DND-41 (cell line): ENCODE results near the gene IQSEC1.

Experiments used
- ATAC-seq: fragments of 200-7000 bp; cut with Tn5 transposase; 3 replicates; pipeline ENCODE4 v1.9.1; 2021; ENCODE audit warnings: low read depth; ENCODE audit not compliant: insufficient read depth
- DNase-seq: peaks from one replicate; pipeline ENCODE4 v3.0.0-alpha.2; 2020
- H2AFZ ChIP-seq: 2 replicates; pipeline ENCODE4 v1.6.0; 2012; ENCODE audit warnings: low read depth, low read length
- H3K27ac ChIP-seq: 2 replicates; pipeline ENCODE4 v1.5.1; 2012; ENCODE audit warnings: low read length, inconsistent platforms
- H3K27me3 ChIP-seq: fragments of 200-600 bp; sonication (generic); 2 replicates; pipeline ENCODE4 v1.6.0; 2012; ENCODE audit warnings: low read length, mild to moderate bottlenecking, inconsistent platforms; ENCODE audit not compliant: insufficient read depth, poor library complexity
- H3K36me3 ChIP-seq: 2 replicates; pipeline ENCODE4 v1.5.1; 2012; ENCODE audit warnings: low read length, inconsistent platforms; ENCODE audit not compliant: insufficient read depth
- H3K4me1 ChIP-seq: 2 replicates; pipeline ENCODE4 v1.5.1; 2012; ENCODE audit warnings: mild to moderate bottlenecking, low read length; ENCODE audit not compliant: insufficient read depth
- H3K4me2 ChIP-seq: 2 replicates; pipeline ENCODE4 v1.6.0; 2012; ENCODE audit warnings: mild to moderate bottlenecking, moderate library complexity, low read length, inconsistent platforms; ENCODE audit not compliant: insufficient read depth
- H3K4me3 ChIP-seq, 2 experiments: fragments of 200-600 bp in 1 of 2; shearing (Covaris generic) in 1 of 2; 2 replicates each; pipeline ENCODE4 v1.5.1; 2012 to 2016; ENCODE audit warnings: inconsistent platforms in 2 of 2, low read length in 2 of 2, mild to moderate bottlenecking in 2 of 2, low read depth in 1 of 2, moderate library complexity in 1 of 2
- H3K79me2 ChIP-seq: 2 replicates; pipeline ENCODE4 v1.6.0; 2012; ENCODE audit warnings: low read length, inconsistent platforms; ENCODE audit not compliant: insufficient read depth
- H3K9ac ChIP-seq: 2 replicates; pipeline ENCODE4 v1.6.0; 2012; ENCODE audit warnings: low read depth, mild to moderate bottlenecking, inconsistent platforms, low read length, moderate library complexity
- H3K9me3 ChIP-seq: 2 replicates; pipeline ENCODE4 v1.5.1; 2012; ENCODE audit warnings: low read length, moderate library complexity, mild to moderate bottlenecking, inconsistent platforms; ENCODE audit not compliant: insufficient read depth, severe bottlenecking
- H4K20me1 ChIP-seq: 2 replicates; pipeline ENCODE4 v1.6.0; 2012; ENCODE audit warnings: low read length; ENCODE audit not compliant: insufficient read depth
- EZH2 ChIP-seq: IDR thresholded peaks from 3 replicates; pipeline ENCODE4 v1.6.1; 2012; ENCODE audit warnings: borderline replicate concordance, low read depth, mild to moderate bottlenecking, moderate library complexity, low read length, inconsistent platforms; ENCODE audit not compliant: severe bottlenecking
- TF ChIP-seq, protein P1 (sequence below): IDR thresholded peaks from 2 replicates; pipeline ENCODE4 v1.5.1; 2012; ENCODE audit warnings: borderline replicate concordance, low read length, moderate library complexity, mild to moderate bottlenecking; ENCODE audit not compliant: poor library complexity, severe bottlenecking; ENCODE audit errors: extremely low read depth

Gene IQSEC1

DNA sequence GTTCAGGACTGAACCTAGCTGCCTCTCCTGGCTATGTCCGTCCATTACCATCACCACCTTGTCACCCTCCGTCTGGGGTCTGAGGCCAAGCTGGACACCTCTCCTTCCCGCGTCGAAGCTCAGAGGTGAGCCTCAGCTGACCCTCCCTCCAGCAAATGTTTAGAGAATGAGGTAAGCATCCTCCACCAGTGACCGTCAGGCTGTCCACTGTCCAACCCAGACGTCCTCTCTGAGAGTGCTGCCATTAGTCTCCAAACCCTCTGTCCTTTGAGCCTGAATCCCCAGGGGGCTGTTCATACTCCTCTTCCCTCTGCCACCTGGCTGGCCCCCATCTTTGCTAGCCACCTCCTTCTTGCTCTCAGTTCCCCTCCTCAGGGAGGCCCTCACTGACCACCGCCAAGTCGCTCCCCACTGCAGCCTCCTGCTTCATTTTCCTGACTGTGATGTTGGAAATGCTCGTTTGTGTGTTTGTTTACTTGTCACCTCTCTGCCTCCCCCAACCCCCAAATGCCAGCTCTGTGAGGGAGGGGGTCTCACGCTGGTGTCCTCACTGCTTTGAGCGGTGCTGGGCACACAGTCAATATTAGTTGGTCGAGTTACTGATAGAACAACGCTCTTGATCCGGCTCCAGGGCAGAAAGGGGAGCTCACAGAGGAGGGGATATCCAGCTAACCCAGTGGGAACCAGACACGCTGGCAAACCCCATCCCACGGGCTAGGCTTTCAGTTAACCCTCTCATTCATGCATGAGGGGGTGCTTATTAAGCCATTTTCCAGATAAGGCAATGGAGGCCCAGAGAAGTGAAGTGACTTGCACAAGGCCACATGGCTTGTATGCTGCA is 64.9 kb downstream of the IQSEC1 start:
- H3K27ac ChIP-seq = peak overlapping the region; percentile 18; the same call in 1 of the 2 replicates
- H3K36me3 ChIP-seq = no peaks in the 10 kb centered on the region
- H3K9ac ChIP-seq = no peak overlapping the region
- peaks cover 3% of the 10 kb centered on the region; the same call in 1 of the 2 replicates for H3K79me2 ChIP-seq
- H3K4me3 ChIP-seq = no peak overlapping the region
- H4K20me1 ChIP-seq = no peaks in the 10 kb centered on the region; the same call in 1 of the 2 replicates
- no peak overlapping the region for H3K4me2 ChIP-seq
- no peaks in the 10 kb centered on the region for H3K27me3 ChIP-seq
- TF ChIP-seq EZH2 = no peak
- TF ChIP-seq, protein P1, sequence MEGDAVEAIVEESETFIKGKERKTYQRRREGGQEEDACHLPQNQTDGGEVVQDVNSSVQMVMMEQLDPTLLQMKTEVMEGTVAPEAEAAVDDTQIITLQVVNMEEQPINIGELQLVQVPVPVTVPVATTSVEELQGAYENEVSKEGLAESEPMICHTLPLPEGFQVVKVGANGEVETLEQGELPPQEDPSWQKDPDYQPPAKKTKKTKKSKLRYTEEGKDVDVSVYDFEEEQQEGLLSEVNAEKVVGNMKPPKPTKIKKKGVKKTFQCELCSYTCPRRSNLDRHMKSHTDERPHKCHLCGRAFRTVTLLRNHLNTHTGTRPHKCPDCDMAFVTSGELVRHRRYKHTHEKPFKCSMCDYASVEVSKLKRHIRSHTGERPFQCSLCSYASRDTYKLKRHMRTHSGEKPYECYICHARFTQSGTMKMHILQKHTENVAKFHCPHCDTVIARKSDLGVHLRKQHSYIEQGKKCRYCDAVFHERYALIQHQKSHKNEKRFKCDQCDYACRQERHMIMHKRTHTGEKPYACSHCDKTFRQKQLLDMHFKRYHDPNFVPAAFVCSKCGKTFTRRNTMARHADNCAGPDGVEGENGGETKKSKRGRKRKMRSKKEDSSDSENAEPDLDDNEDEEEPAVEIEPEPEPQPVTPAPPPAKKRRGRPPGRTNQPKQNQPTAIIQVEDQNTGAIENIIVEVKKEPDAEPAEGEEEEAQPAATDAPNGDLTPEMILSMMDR = no peak
- H3K4me1 ChIP-seq = peaks cover 24% of the 10 kb centered on the region
- no peaks in the 10 kb centered on the region for H3K9me3 ChIP-seq
- DNase-seq (no peak), ATAC-seq (no peak)
- no peak overlapping the region for H2AFZ ChIP-seq

DNA sequence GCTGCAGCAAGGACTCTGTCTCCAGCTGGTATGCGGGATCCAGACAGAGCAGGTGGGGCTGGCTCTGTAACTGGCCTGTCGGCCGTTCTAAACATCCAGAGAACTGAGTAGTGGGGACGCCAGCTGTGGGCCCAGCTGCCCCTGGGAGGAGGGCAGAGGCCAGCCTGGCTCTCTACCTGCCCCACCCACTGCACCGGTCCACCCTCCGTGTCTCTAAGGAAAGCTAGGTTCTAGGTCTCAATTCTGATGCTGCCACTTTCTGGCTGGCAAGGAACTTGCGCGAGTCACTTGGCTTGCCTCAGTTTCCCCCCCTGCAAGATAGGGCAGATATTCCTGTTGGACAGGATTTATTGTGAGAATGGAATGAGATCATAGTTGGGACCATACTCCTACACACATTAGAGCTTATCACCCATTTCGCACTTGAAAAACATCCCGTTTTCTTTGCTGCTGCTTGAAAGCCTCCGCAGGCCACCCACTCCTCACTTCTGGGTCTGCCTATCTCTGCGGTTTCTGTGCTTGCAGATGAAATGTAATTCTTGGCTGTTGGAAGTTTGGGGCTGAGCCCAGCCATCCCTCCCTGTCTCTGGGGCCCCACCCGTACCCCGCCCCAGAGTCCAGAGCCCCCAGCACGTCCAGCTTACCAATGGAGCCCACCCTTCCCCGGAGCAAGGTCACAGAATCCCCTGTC is 65.8 kb downstream of the IQSEC1 start:
- Histone ChIP-seq H3K4me1 (peaks cover 26% of the 10 kb centered on the region), H3K9me3 (no peaks in the 10 kb centered on the region), H3K27me3 (no peaks in the 10 kb centered on the region), H4K20me1 (no peaks in the 10 kb centered on the region; the same call in 1 of the 2 replicates), H3K4me3 (no peak overlapping the region), H3K27ac (peak overlapping the region; percentile 23; the same call in 1 of the 2 replicates), H3K79me2 (peaks cover 3% of the 10 kb centered on the region; the same call in 1 of the 2 replicates), H3K4me2 (no peak overlapping the region), H2AFZ (no peak overlapping the region), H3K36me3 (no peaks in the 10 kb centered on the region), H3K9ac (no peak overlapping the region)
- no peak for ATAC-seq
- DNase-seq = no peak
- TF ChIP-seq, protein P1 = no peak
- no peak for TF ChIP-seq EZH2

DNA sequence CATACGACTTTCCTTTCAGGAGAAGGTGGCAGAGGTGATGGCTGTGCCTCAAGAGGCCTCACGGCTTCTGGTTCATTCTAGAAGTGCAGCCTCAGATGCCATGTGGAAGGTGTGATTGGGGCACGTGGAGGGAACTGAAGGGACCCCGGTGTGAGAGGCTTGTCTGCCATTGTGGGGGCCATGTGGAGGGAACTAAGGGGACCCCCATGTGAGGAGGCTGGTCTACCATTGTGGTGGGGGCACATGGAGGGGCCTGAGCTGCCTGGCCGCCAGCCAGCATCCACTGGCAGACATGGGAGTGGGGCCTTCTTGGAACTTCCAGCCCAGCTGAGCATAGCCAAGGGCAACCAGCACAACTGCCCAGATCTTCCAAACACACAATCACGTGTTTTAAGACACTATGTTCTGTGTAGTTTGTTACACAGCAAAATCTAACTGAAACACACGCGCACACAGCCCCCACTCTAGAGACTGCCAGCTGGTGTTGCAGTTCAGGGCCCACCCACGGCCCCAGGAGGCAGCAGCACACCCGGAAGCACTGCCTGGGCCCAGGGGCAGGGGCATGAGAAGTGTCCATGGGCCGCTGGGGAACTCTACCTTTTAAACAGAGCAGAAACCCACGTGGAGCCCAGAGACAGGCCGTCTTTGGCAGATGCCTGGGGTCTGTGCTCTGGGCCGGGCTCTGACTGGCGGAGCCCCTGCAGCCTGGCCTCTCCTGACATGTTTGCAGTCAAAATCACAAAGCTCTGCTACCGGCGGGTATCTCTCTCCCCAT is 66.8 kb downstream of the IQSEC1 start:
- Histone ChIP-seq H3K9me3 (no peaks in the 10 kb centered on the region), H3K4me3 (no peak overlapping the region), H3K27me3 (no peaks in the 10 kb centered on the region), H2AFZ (no peak overlapping the region), H3K4me1 (peaks cover 24% of the 10 kb centered on the region), H3K9ac (no peak overlapping the region), H4K20me1 (no peaks in the 10 kb centered on the region; the same call in 1 of the 2 replicates), H3K4me2 (no peak overlapping the region), H3K36me3 (no peaks in the 10 kb centered on the region), H3K27ac (no peak overlapping the region), H3K79me2 (peaks cover 3% of the 10 kb centered on the region; the same call in 1 of the 2 replicates)
- no peak for DNase-seq
- no peak for ATAC-seq
- TF ChIP-seq, protein P1 = no peak
- no peak for TF ChIP-seq EZH2
